NB4 (cell line): Measurements from ENCODE around the gene NIPAL1.

Experiments used
- CTCF ChIP-seq: IDR thresholded peaks from one replicate; pipeline ENCODE4 v1.5.1; 2012; ENCODE audit warnings: low read depth, low read length
- POLR2A ChIP-seq: IDR thresholded peaks from 2 replicates; pipeline ENCODE4 v1.6.1; 2011; ENCODE audit warnings: mild to moderate bottlenecking; ENCODE audit not compliant: insufficient read length; ENCODE audit errors: extremely low read depth

DNA sequence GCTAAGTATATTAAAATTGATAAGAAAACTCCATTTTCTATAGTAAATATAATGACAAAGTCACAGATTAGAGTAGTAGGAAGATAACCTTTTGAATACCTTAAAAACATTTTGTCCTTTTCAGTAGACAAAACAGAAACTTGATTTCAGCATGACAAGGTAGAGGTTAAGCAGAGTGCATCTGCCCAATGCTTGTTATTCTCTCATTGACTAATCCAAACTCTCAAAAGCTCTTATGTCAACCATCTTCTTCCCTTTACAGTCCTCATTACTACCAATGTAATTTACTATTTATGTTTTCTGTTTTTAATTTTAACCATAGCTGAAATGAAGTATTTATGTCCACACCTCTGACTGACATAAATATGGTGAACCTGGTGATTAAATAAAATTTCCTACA is 11.1 kb downstream of the NIPAL1 start:
- TF ChIP-seq CTCF (no peak), POLR2A (no peak)
